RWPE1 (cell line): Measurements from ENCODE around the gene HAUS5.
A peak's percentile ranks its signal among the peaks of the same experiment; 100 is the strongest.

Experiments
- CTCF ChIA-PET: fragments of 350-600 bp; sonication (Branson Sonifier 250); formaldehyde crosslinking; extraction: SDS; loops from one replicate; lab custom pipeline; 2021; lab: Yijun Ruan, JAX
- POLR2A ChIA-PET: fragments of 400-600 bp; formaldehyde crosslinking; extraction: SDS; loops from one replicate; lab custom pipeline; 2020; ENCODE audit warnings: antibody characterized with exemption; ENCODE audit not compliant: low non-redundant PET; lab: Yijun Ruan, JAX
- DNase-seq: peaks from one replicate; pipeline ENCODE4 v3.0.0; 2012; ENCODE audit warnings: low spot score
- H3K27ac ChIP-seq: fragments of 450-650 bp; 2 replicates; pipeline ENCODE4 v1.5.1; 2017
- CTCF ChIP-seq: fragments of 450-650 bp; conservative IDR thresholded peaks from 2 replicates; pipeline ENCODE4 v1.5.1; 2017; ENCODE audit warnings: low read depth, mild to moderate bottlenecking

The HAUS5 gene

DNA sequence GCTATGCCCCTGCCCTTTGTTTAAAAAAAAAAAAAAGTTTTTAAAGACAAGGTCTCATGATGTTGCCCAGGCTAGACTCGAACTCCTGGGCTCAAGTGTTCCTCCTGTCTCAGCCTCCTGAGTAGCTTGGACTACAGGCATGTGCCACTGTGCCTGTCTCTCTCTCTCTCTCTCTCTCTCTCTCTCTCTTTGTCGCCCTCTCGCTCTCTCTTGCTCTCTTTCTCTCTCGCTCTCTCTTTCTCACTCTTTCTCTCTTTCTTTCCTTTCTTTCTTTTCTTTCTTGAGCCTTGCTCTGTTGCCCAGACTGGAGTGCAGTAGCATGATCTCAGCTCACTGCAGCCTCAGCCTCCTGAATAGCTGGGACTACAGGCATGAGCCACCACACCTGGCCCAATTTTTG is 43.1 kb downstream of the HAUS5 start:
- POLR2A ChIA-PET: interaction anchor here (0.6 kb wide), 2 partner anchors 43 to 337 kb away, joined by 3 to 5 read pairs; no protein-coding TSS in a partner anchor
- H3K27ac ChIP-seq: no peak overlapping the region
- CTCF ChIA-PET: interaction anchor here (0.6 kb wide), 1 partner anchor 57 kb away, joined by 3 read pairs; no protein-coding TSS in a partner anchor
- TF ChIP-seq CTCF: no peak
- no peak for DNase-seq

DNA sequence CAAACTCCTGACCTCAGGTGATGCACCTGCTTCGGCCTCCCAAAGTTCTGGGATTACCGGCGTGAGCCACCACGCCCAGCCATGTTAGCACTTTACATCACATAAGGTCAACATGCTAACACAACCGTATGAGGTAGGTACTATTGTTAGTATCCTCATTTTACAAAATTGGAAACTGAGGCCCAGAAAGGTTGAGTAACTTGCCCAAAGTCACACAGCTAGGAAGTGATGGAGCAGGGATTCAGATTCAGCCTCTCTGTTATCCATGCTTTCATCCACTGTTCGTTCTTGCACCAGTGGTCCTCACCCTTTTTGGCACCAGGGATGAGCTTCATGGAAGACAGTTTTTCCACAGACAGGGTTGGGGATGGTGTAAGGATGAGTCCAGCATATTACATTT is 44.2 kb downstream of the HAUS5 start:
- POLR2A ChIA-PET: no interaction called here
- H3K27ac ChIP-seq: no peak overlapping the region
- TF ChIP-seq CTCF: no peak
- CTCF ChIA-PET: interaction anchor here (0.6 kb wide), 1 partner anchor 66 kb away, joined by 3 read pairs; no protein-coding TSS in a partner anchor
- no peak for DNase-seq

DNA sequence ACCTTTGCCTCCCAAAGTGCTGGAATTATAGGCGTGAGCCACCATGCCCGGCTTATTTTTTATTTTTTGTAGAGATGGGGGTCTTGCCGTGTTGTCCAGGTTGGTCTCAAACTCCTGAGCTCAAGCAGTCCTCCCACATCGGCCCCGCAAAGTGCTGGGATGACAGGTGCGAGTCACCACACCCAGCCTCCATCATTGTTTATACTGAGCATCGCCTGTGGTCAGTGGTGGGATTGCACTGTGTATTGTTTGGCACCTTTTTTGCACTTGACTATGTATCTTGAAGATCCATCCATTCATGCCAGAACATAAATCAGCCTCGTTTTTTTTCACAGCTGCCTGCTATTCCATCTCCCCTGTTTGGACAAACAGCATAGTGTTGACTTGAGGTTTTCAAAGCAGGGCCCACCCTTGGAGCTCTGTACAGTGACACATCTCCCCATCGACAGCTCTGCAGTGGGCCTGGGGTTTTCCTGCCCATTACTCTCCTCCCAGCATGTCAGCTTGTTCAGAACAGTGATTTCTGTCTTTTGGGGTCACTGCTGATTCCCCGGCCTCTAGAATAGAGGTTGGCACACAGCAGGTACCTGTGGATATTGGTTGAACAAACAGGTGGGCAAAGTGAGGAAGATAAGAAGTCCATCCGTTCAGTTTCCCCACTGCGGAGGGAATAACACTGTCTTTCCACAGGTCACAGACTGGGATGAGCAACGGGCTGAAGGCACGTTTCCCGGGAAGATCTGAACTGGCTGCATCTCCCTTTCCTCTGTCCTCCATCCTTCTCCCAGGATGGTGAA is 45.6 kb downstream of the HAUS5 start:
- H3K27ac ChIP-seq: no peak overlapping the region
- CTCF ChIA-PET: interaction anchor here (0.5 to 0.9 kb wide), 3 partner anchors 9 to 109 kb away, joined by 3 to 5 read pairs (median 4); no protein-coding TSS in a partner anchor
- no peak for TF ChIP-seq CTCF
- DNase-seq: no peak
- POLR2A ChIA-PET: no interaction called here

GRCh38 chr19:35661995-35662340 is 49.4 kb downstream of the HAUS5 start:
- DNase-seq: no peak
- POLR2A ChIA-PET: no interaction called here

DNA sequence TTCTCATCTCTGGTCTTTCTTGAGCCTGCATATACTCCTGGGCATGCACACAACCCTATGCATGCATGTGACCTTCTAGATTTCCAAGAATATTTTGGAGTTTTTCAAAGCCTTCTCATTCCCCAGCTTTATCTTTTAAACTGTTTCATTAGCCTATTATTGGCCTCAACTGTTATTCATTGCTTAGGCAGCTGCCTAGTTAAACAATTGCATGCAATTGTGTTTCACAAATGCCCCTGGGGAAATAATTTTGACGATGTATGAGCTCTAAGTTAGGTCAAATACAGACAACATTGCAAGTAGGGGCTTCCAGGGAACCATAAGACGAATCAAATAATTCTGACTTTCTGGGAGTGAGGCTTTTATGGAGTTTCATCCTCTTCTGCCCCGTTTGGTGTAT is 51.4 kb downstream of the HAUS5 start:
- no peak for TF ChIP-seq CTCF
- POLR2A ChIA-PET: no interaction called here
- no peak for DNase-seq
- CTCF ChIA-PET: no interaction called here
- no peak overlapping the region for H3K27ac ChIP-seq

More at GRCh38 chr19:35661995-35662340, 49.4 kb downstream of the HAUS5 start:
- CTCF ChIA-PET: interaction anchor here (0.5 kb wide), 1 partner anchor 32 kb away, joined by 3 read pairs; no protein-coding TSS in a partner anchor
- no peak for TF ChIP-seq CTCF
- peak overlapping the region; percentile 29; the same call in 1 of the 2 replicates for H3K27ac ChIP-seq

DNA sequence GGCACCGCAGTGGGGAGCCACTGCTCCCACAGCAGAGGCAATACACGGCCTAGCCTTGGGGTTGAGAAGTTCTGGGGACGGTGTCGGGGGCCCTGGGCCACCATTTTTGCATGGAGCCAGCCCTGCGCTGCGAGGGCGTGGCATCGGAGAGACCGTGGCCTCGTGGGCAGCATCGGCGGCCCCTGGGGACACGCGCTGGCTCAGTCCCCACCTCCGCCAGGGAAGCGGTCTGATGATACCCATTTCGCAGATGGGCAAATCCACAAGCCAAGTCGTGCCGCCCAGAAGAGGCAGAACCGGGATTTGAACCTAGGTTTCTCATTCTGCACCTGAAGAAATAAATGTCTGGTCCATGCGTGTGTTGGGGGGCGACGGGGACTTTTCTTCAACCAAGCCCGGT is 52.6 kb downstream of the HAUS5 start:
- DNase-seq: no peak
- ChIA-PET CTCF (no interaction called here), POLR2A (no interaction called here)
- no peak overlapping the region for H3K27ac ChIP-seq
- TF ChIP-seq CTCF: no peak
